K562 (cell line): ENCODE measurements around the gene ZDHHC22. TPM values are rescaled to one million over a fixed set of nuclear protein-coding genes. Genes with fewer than 3 reads are reported as not detected.

Experiments
- ATAC-seq: fragments of 200-7000 bp; cut with Tn5 transposase; 3 replicates; pipeline ENCODE4 v1.9.1; 2020; ENCODE audit warnings: moderate library complexity
- BruUV-seq: library from RNA; stranded (reverse); fragments of 400-500 nt; replicated peaks from 2 replicates; lab custom pipeline; 2021; lab: Mats Ljungman, UMichigan
- CTCF ChIA-PET: fragments of 300-600 bp; formaldehyde crosslinking; extraction: SDS; loops from one replicate; lab custom pipeline; 2021; ENCODE audit warnings: low intra/inter-chr PET ratio; lab: Yijun Ruan, JAX
- POLR2A ChIA-PET: fragments of 300-600, 350-650 bp; sonication (Branson Sonifier 250); formaldehyde crosslinking; extraction: SDS; loops from one replicate; lab custom pipeline; 2021; ENCODE audit warnings: antibody characterized with exemption, inconsistent platforms; lab: Yijun Ruan, JAX
- DNase-seq, 4 experiments: peaks; one replicate each; pipeline versions ENCODE4 v3.0.0 to v3.0.0-alpha.2; 2011 to 2018; ENCODE audit warnings: low spot score in 3 of 4, mixed read lengths in 3 of 4; ENCODE audit errors: extremely low read depth in 1 of 4
- FAIRE-seq: peaks from 2 replicates; lab custom pipeline; 2011; peaks lifted over from hg19 to GRCh38; lab: Jason Lieb, UNC
- H2AFZ ChIP-seq: 2 replicates; pipeline ENCODE4 v1.6.0; 2011; ENCODE audit warnings: low read depth, low read length, control low read depth, inconsistent platforms
- H3K27ac ChIP-seq: fragments of 200-600 bp; 3 replicates; pipeline ENCODE4 v1.8.0; 2011; ENCODE audit warnings: low read depth, mild to moderate bottlenecking, control low read depth, inconsistent platforms, low read length, moderate library complexity, mixed read lengths; ENCODE audit errors: extremely low read depth
- H3K27me3 ChIP-seq, 2 experiments: fragments of 300-600 bp in 1 of 2; 2 replicates in 1 of 2; 3 replicates in 1 of 2; pipeline versions ENCODE4 v1.6.0 to v1.8.0; 2011; ENCODE audit warnings: inconsistent platforms in 2 of 2, low read length in 2 of 2, mild to moderate bottlenecking in 1 of 2, mixed read lengths in 1 of 2, moderate library complexity in 1 of 2; ENCODE audit not compliant: control insufficient read depth in 2 of 2, insufficient read depth in 2 of 2
- H3K36me3 ChIP-seq: fragments of 300-600 bp; 3 replicates; pipeline ENCODE4 v1.8.0; 2011; ENCODE audit warnings: mild to moderate bottlenecking, low read length, inconsistent platforms; ENCODE audit not compliant: control insufficient read depth, insufficient read depth
- H3K4me1 ChIP-seq, 2 experiments: fragments of 200-600 bp in 1 of 2; replicated peaks in 1 of 2; 2 replicates in 1 of 2; 3 replicates in 1 of 2; pipeline versions ENCODE4 v1.5.1 to v1.8.0; 2011; ENCODE audit warnings: inconsistent platforms in 2 of 2, low read length in 2 of 2, mild to moderate bottlenecking in 1 of 2, mixed read lengths in 1 of 2, moderate library complexity in 1 of 2; ENCODE audit not compliant: control insufficient read depth in 2 of 2, insufficient read depth in 2 of 2
- H3K4me2 ChIP-seq: 2 replicates; pipeline ENCODE4 v1.6.1; 2011; ENCODE audit warnings: low read length, control low read depth, inconsistent platforms, mixed read lengths; ENCODE audit not compliant: insufficient read depth
- H3K4me3 ChIP-seq: fragments of 200-600 bp; sonication (generic), shearing (Covaris generic); 2 replicates; pipeline ENCODE4 v1.5.1; 2016; ENCODE audit warnings: control low read depth, inconsistent platforms
- H3K79me2 ChIP-seq: fragments of 200-600 bp; 3 replicates; pipeline ENCODE4 v1.8.0; 2011; ENCODE audit warnings: low read length, inconsistent platforms; ENCODE audit not compliant: control insufficient read depth, insufficient read depth
- H3K9ac ChIP-seq, 2 experiments: 2 replicates each; pipeline versions ENCODE4 v1.6.0 to v1.6.1; 2011; ENCODE audit warnings: low read depth in 2 of 2, low read length in 2 of 2, control low read depth in 1 of 2, inconsistent platforms in 1 of 2, mild to moderate bottlenecking in 1 of 2, mixed read lengths in 1 of 2; ENCODE audit not compliant: insufficient read depth in 1 of 2
- H3K9me1 ChIP-seq: one replicate; pipeline ENCODE4 v1.6.0; 2011; ENCODE audit warnings: inconsistent platforms, mild to moderate bottlenecking, low read length, moderate library complexity; ENCODE audit not compliant: control insufficient read depth, insufficient read depth
- H3K9me3 ChIP-seq: replicated peaks from 2 replicates; pipeline ENCODE4 v1.5.1; 2011; ENCODE audit warnings: low read depth, low read length, inconsistent platforms; ENCODE audit not compliant: control insufficient read depth, insufficient read depth
- H4K20me1 ChIP-seq: replicated peaks from 2 replicates; pipeline ENCODE4 v1.6.1; 2011; ENCODE audit warnings: low read length, inconsistent platforms, mixed read lengths; ENCODE audit not compliant: control insufficient read depth, insufficient read depth
- CBX2 ChIP-seq: fragments of 200-600 bp; sonication (generic); IDR thresholded peaks from one replicate; pipeline ENCODE4 v1.6.1; 2012; ENCODE audit warnings: mild to moderate bottlenecking, low read length, inconsistent platforms; ENCODE audit not compliant: insufficient read depth, poor library complexity, severe bottlenecking
- CHAMP1 ChIP-seq: fragments of 450-650 bp; IDR thresholded peaks from 2 replicates; pipeline ENCODE4 v1.6.1; 2016; ENCODE audit warnings: mild to moderate bottlenecking
- CHD2 ChIP-seq: IDR thresholded peaks from 2 replicates; pipeline ENCODE4 v1.6.1; 2011; ENCODE audit warnings: low read depth, low read length
- PTBP1 ChIP-seq: fragments of 200-400 bp; formaldehyde crosslinking; IDR thresholded peaks from 2 replicates; pipeline ENCODE4 v1.6.1; 2017; ENCODE audit warnings: low read depth, low read length
- TAL1 ChIP-seq: fragments of 450-650 bp; IDR thresholded peaks from 2 replicates; pipeline ENCODE4 v1.6.1; 2016; ENCODE audit warnings: mild to moderate bottlenecking
- TCF3 ChIP-seq: sonication (generic); formaldehyde crosslinking; IDR thresholded peaks from 2 replicates; pipeline ENCODE4 v1.4.0; 2020; ENCODE audit warnings: mild to moderate bottlenecking, missing genetic modification reagents
- TCF7L2 ChIP-seq: fragments of 150-350 bp; IDR thresholded peaks from 2 replicates; pipeline ENCODE4 v1.6.1; 2016; ENCODE audit warnings: low read depth, mild to moderate bottlenecking, low read length, moderate library complexity
- ZNF197 ChIP-seq: fragments of 200-800 bp; sonication (Bioruptor generic); IDR thresholded peaks from 2 replicates; pipeline ENCODE4 v1.6.1; 2016; ENCODE audit warnings: low read depth, missing genetic modification characterization, missing compliant biosample characterization
- ZNF780A ChIP-seq: fragments of 250-450 bp; sonication (Bioruptor Pico); IDR thresholded peaks from 2 replicates; pipeline ENCODE4 v1.5.0; 2021; ENCODE audit warnings: mild to moderate bottlenecking
- WGBS: fragments of 100-300 bp; shearing (Covaris generic); methylation state at CpG from one replicate; pipeline ENCODE4 v1.1.6; 2016; ENCODE audit warnings: low coverage, mixed read lengths; ENCODE audit not compliant: insufficient coverage; ENCODE audit errors: missing lambda C conversion rate; 5-methylcytosine and 5-hydroxymethylcytosine counted together
- in situ Hi-C: fragments of 300-500 bp; cut with MboI; formaldehyde crosslinking; loops from 4 replicates; pipeline ENCODE4 v1.15.0; 2018; ENCODE audit warnings: inconsistent platforms, mixed read lengths
- intact Hi-C: fragments of 100-400 bp; cut with micrococcal nuclease; formaldehyde crosslinking; loops from 2 replicates; pipeline ENCODE4 v1.14.2; 2022
- polyA plus RNA-seq, 8 experiments: library from polyadenylated mRNA; depleted of rRNA in 4 of 8; stranded (reverse) in 5 of 8; unstranded in 3 of 8; fragments of >200 nt; fragmentation: Nextera tagmentation in 2 of 8; fragmentation: Illumina TruSeq in 1 of 8; extraction: Ambion mirVana in 2 of 8; extraction: Trizol in 1 of 8; gene quantifications; 2 replicates each; pipeline versions ENCODE4 v1.2.1 to v1.2.3, GENCODE V29; 2011 to 2014; ENCODE audit warnings: inconsistent platforms in 1 of 8, missing spikeins in 1 of 8
- total RNA-seq, 7 experiments: library from RNA; depleted of rRNA in 6 of 7; stranded (reverse); fragments of >200 nt in 6 of 7; fragmentation: Illumina TruSeq in 2 of 7; extraction: Trizol in 2 of 7; gene quantifications; 2 replicates each; pipeline versions ENCODE4 v1.2.1 to v1.2.3, GENCODE V29; 2011 to 2021; ENCODE audit warnings: low replicate concordance in 1 of 7
- TF ChIP-seq, protein P1 (sequence below): sonication (generic); formaldehyde crosslinking; IDR thresholded peaks from 2 replicates; pipeline ENCODE4 v1.5.0; 2020; ENCODE audit warnings: missing genetic modification reagents

ZDHHC22 gene
- total and polyA plus RNA-seq, 9 of the 15 experiments (the other 6 are each of a cell fraction or from before 2014, with no cell fraction given): not detected

DNA sequence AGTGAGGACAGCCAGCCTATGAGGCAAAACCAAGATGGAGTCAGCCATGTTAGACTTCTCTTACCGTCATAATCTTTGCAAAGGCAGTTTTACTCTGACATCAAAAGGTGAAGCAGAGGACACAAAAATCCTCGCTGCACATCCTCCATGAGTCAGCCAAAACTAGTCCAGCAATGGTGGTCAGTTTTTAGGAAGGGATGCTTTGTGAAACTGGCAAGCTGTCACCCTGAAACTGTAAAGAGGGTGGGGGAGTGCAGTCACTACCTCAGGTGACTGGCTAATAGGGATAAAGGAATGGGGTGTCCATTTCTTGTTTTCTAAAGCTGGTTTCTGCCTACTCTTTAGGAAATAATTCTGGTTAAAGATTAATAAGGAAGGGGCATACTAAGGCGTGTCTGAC is 48.9 kb downstream of the ZDHHC22 start:
- TF ChIP-seq, protein P1, sequence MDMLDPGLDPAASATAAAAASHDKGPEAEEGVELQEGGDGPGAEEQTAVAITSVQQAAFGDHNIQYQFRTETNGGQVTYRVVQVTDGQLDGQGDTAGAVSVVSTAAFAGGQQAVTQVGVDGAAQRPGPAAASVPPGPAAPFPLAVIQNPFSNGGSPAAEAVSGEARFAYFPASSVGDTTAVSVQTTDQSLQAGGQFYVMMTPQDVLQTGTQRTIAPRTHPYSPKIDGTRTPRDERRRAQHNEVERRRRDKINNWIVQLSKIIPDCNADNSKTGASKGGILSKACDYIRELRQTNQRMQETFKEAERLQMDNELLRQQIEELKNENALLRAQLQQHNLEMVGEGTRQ (CRISPR knock-in tag): no peak
- TF ChIP-seq ZNF197 (CRISPR knock-in tag): no peak
- no peak for TF ChIP-seq CBX2
- no peak for TF ChIP-seq PTBP1
- TF ChIP-seq CHD2: no peak
- TF ChIP-seq TCF3: no peak
- TF ChIP-seq ZNF780A (CRISPR knock-in tag): no peak
- TF ChIP-seq TCF7L2: no peak
- TF ChIP-seq CHAMP1: no peak
- TF ChIP-seq TAL1: no peak
- ChIA-PET CTCF (no interaction called here), POLR2A (interaction anchor here (0.6 to 0.8 kb wide), 2 partner anchors 10 to 16 kb away, joined by 3 read pairs; no protein-coding TSS in a partner anchor)
- Histone ChIP-seq H3K36me3 (no peaks in the 10 kb centered on the region), H3K9me1 (no peaks in the 10 kb centered on the region), H3K4me2 (no peak overlapping the region), H4K20me1 (no peaks in the 10 kb centered on the region), H2AFZ (no peak overlapping the region), H3K9me3 (0 out of 2 replicates have a peak, but pooled peaks cover 5% of the 10 kb centered on the region), H3K27me3 (peaks cover 2 to 4% of the 10 kb centered on the region in 2 experiments; a peak in 1 of 5 replicates), H3K79me2 (peaks cover 9% of the 10 kb centered on the region), H3K4me1 (peaks cover 0 to 3% of the 10 kb centered on the region in 2 experiments; a peak in 2 of 5 replicates), H3K27ac (no peak overlapping the region), H3K4me3 (no peak overlapping the region), H3K9ac (no peak overlapping the region)
- FAIRE-seq (no peak), DNase-seq (no peak), ATAC-seq (no peak)
- in situ Hi-C loops: no loop called here
- intact Hi-C loops: no loop called here
- 0% methylated on average over 2 of the region's 3 CpGs for WGBS
- BruUV-seq: no TSS peak
